HG03378 (cell line): Measurements from ENCODE around the gene DGKZ.

Experiments used
- ATAC-seq: cut with Tn5 transposase; IDR thresholded peaks from one replicate; pipeline ENCODE4 v1.9.1; 2021; ENCODE audit warnings: mild to moderate bottlenecking, moderate library complexity; ENCODE audit not compliant: unreplicated experiment

Gene DGKZ

DNA sequence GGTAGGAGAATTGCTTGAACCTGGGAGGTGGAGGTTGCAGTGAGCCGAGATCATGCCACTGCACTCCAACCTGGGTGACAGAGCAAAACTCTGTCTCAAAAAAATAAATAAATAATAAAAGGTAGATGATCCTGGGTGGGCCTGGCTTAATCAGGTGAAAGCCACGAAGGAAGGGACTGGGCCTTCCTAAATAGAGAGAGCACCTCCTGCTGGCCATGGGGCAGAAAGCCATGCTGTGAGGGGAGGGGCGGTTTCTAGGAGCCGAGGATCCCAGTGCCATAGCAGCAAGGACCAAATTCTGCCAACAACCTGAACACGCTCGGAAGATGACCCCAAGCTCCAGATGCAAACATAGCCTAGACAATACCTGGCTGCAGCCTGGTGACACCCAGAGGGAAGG, 24.5 kb upstream of the DGKZ start:
- ATAC-seq, result no peak

GRCh38 chr11:46326813-46327416, 20.3 kb upstream of the DGKZ start:
- no peak for ATAC-seq

DNA sequence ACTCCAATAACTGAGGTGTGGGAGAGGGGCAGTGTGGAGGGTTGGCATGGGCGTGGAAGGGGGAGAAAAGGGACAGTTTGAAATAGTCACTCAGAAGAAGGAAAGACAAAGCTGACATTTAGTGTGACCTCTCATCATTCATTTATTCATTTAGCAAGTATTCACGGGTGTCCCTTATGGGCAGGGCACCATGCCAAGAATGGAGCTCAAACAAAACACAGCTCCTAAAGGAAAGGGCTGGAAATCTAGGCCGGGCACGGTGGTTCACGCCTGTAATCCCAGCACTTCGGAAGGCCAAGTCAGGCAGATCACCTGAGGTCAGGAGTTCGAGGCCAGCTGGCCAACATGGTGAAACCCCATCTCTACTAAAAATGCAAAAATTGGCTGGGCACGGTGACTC, 19.4 kb upstream of the DGKZ start:
- ATAC-seq, result no peak

DNA sequence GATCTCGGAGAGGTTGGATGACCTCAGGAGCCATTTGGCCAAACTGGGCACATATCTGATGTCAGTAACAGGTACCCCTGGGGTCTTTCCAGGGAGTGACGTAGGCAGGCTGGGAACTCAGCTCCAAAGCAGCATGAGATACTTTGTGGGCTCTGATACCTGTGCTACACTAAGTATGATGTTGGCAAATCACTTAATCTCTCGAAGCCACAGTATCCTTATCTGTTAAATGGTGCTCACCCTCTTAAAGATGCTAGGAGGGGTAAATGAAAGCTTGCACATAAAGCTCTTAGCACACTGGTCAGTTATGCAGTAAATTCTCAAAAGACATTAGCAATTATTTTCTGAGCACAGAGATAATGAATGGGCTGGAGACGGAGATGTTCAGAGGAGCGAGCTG, 17.1 kb upstream of the DGKZ start:
- ATAC-seq, result no peak

- ATAC-seq, result no peak
These were observed 16.5 kb upstream of the DGKZ start for GRCh38 chr11:46330563-46331281.

- no peak for ATAC-seq
These were observed 15.8 kb upstream of the DGKZ start for GRCh38 chr11:46331282-46331984.

DNA sequence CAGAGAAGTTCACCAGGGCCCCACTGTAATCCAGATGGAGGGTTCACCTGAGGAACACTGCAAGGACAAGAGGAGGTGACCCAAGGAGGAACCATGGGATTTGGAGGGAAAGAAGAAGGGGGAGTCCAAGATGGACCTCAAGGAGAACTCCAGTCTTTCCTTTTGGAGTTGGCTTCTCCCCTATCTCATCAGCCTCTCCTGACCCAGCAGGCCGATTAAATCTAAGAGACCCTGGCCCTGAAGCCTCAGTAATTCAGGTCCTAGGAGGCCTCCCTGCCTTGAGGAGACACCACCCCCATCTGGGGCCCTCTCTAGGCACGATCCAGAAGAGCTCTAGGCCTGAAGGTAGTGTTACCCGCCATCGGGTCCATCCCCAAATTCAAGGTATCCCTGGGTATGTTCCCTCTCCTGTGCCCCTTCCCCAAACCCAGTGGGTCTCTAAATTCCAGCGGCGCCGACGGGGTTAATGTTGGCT, 15.1 kb upstream of the DGKZ start:
- ATAC-seq, result no peak

DNA sequence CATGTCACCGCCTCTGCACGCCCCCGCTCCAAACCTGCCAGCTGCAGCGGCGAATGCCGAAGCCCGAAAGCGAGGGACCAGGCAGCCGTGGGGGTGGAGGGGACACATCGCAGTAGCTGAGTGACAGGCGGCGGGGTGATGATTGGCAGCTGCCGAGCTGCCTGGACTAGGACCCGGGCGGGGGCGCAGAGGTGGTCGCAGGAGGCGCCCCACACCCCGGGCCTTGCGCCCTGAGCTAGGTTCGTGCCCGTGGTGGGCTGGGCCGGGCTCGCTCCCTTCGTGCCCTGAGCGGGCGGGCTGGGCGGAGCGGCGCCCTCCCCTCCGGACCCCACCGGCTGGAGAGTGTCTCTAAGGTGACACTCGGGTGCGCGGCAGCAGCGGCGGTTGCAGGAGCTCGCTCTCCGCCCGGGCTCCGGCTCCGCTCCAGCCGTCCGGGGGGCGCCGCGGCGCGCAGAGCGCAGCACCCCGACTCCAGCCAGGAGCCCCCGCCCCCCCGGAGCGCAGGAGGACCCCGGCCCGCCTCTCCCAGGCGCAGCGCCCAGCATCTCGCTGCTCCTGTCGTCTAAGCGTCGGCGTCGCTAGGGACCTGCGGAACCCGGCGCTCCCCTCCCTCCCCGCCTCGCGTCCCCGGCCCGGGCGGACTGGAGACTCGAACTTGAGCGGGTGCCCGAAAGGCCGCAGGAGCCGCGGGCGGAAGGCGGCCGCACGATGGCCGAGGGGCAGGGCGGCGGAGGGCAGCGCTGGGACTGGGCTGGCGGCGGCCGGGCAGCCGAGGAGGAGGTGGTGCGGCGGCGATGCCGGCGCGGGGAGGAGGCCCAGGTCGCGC, 14.5 kb upstream of the DGKZ start:
- ATAC-seq, result no peak

GRCh38 chr11:46333394-46333947, 13.8 kb upstream of the DGKZ start:
- no peak for ATAC-seq

DNA sequence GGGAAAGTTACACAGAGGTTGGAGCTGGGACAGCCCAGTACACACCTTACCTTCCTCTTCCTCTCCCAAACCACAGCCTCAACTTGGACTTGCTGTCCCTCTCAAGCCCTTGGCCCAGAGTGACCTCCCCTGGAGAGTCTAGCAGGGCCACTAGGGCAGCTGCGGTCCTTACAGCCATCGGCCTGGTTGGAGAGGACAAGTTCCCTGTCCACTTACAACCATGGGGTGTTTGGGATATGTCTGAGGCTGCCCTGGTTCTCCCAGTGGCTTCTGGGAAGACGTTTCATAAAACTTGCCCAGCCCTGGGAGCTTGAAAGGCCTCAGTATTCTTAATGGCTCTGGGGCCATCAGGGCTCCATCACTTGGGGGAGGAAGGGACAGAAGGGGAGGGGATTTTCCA, 13.1 kb upstream of the DGKZ start:
- no peak for ATAC-seq

GRCh38 chr11:46335271-46335670, 12.0 kb upstream of the DGKZ start:
- no peak for ATAC-seq

DNA sequence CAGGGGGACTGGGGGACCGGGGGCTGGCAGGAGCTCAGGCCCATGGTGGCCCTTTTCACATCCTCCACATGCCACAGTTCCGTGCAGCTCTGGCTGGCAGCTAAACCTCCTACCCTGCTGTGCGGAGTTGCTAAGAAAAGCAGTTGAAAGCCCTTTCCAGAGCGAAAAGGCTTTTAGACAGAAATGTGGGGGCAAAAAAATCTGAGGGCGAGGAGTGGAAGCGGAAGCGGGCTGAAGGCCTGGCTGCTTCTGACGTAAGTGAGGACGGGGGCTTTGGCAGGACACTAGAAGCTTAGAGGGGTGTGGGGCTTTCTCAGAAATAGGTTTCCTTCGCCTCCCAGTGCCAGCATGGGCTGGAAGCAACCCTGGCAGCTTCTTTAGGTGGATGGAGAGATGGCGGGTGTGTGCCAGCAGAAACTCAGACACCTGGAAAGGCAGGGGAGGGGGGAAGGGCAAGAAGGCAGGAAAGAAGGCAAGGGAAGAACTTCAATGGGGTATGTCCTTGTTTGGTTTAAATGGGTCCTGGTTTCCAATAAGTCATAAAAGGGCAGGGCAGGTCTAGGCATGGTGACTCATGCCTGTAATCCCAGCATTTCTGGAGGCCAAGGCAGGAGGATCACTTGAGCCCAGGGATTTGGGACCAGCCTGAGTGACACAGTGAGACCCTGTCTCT, 11.2 kb upstream of the DGKZ start:
- no peak for ATAC-seq

GRCh38 chr11:46336563-46337180, 10.6 kb upstream of the DGKZ start:
- ATAC-seq, result no peak

GRCh38 chr11:46337626-46338345, 9.5 kb upstream of the DGKZ start:
- ATAC-seq, result no peak

GRCh38 chr11:46338636-46338987, 8.7 kb upstream of the DGKZ start:
- ATAC-seq, result no peak

DNA sequence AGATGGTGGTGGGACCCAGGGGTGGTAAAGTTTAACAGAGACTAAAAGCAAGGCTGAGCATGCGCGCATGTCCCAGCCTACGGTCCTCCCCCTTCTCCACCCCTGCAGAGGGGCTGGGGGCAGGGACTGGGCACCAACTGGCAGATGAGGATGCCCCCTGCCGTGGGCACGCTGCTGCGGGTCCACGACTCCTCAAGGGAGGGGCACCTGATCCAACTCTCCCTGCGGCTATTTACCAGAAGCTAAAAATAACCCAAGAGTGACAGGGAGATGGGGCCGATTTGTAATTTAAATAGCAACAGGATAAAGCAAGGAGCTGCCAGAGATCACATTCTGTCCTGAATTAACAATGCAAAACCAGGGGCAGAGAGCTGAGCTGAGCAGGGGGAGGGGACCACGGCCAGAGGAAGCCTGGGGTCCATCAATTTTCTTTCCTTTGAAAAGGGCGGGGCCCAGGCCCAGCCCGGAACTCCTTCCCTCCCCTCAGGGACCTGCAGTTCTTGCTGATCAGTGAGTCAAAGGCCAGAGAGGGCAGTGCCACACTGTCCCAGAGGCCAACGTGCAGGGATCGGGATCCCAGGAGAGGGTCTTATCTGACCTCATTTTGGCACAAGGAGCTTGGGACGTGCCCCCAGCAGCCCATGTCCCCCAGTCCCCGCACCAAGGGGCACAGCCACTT, 8.1 kb upstream of the DGKZ start:
- ATAC-seq, result no peak

DNA sequence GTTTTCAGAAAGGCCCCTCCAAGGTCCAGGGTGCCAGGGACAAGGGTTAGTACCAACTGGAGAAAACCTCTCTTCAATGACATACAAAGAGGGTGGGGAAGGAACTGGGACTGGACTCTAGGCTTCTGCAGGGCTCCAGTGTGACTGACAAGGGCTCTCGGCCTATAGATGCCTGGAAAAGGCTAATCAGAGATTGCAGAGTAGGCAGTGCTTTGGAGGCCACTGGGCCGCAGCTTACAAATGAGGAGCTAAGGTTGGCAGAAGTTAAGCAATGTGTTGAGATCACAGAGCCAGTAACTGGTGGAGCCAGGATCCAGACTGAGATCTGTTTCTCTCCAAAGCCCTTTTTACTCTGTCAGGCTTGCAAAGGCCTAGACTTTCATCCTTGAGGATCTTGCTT, 7.4 kb upstream of the DGKZ start:
- ATAC-seq, result no peak

- ATAC-seq, result no peak
These were observed 5.8 kb upstream of the DGKZ start for GRCh38 chr11:46341454-46341853.

DNA sequence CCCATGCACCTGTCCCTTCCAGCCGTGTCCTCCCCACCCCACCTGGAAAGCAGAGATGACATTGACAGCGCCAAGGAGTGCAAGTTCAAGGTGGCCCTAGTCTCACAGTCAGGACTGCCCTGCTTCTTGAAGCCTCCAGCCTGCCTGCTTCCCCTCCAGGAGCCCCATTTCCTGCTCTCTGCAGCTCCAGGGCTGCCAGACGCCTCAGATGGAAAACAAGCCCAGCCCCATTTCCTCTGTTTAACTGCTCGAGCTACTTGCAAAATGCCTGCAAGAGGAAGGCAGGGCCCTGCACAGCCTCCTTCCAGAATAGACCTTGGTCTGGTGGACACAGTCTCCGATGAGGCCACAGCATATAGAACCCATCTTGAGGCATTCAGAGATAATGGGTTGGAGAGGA, 5.0 kb upstream of the DGKZ start:
- no peak for ATAC-seq
